SK-N-SH (cell line): ENCODE measurements around the gene PMM2. TPM values are rescaled to one million over a fixed set of nuclear protein-coding genes. Genes with fewer than 3 reads are reported as not detected.

Experiments used
- CTCF ChIA-PET: fragments of 300-600, 350-600 bp; formaldehyde crosslinking; extraction: SDS; loops from one replicate; lab custom pipeline; 2021; lab: Yijun Ruan, JAX
- POLR2A ChIA-PET: fragments of 350-600 bp; sonication (Branson Sonifier 250); formaldehyde crosslinking; extraction: SDS; loops from one replicate; lab custom pipeline; 2020; ENCODE audit warnings: antibody characterized with exemption, inconsistent platforms; lab: Yijun Ruan, JAX
- DNase-seq: peaks from one replicate; pipeline ENCODE4 v3.0.0; 2012
- H2AFZ ChIP-seq: fragments of 200-600 bp; sonication (generic); 2 replicates; pipeline ENCODE4 v1.8.1; 2016; ENCODE audit warnings: antibody characterized with exemption, mild to moderate bottlenecking, low read depth
- H3F3A ChIP-seq: fragments of 200-600 bp; sonication (generic); replicated peaks from 2 replicates; pipeline ENCODE3; 2016; ENCODE audit warnings: antibody characterized with exemption, mild to moderate bottlenecking; ENCODE audit not compliant: insufficient read depth
- H3K27ac ChIP-seq, 2 experiments: fragments of 200-500 bp in 1 of 2; fragments of 200-600 bp in 1 of 2; sonication (Bioruptor generic) in 1 of 2; sonication (generic), shearing (Covaris generic) in 1 of 2; 2 replicates each; pipeline versions ENCODE4 v1.5.1 to v1.6.1; 2014 to 2016; ENCODE audit warnings: low read depth in 2 of 2, inconsistent platforms in 1 of 2, low read length in 1 of 2, mild to moderate bottlenecking in 1 of 2, mixed read lengths in 1 of 2
- H3K27me3 ChIP-seq: fragments of 200-600 bp; sonication (generic), shearing (Covaris generic); 2 replicates; pipeline ENCODE4 v1.6.1; 2016; ENCODE audit warnings: mixed run types; ENCODE audit not compliant: insufficient read depth
- H3K36me3 ChIP-seq, 2 experiments: fragments of 200-500 bp in 1 of 2; fragments of 200-600 bp in 1 of 2; sonication (Bioruptor generic) in 1 of 2; sonication (generic) in 1 of 2; replicated peaks in 1 of 2; 2 replicates each; pipeline versions ENCODE3 to v1.5.1; 2014 to 2016; ENCODE audit warnings: low read length in 1 of 2, mild to moderate bottlenecking in 1 of 2; ENCODE audit not compliant: insufficient read depth in 2 of 2, control insufficient read depth in 1 of 2
- H3K4me1 ChIP-seq, 2 experiments: fragments of 200-500 bp in 1 of 2; fragments of 200-600 bp in 1 of 2; sonication (Bioruptor generic) in 1 of 2; sonication (generic), shearing (Covaris generic) in 1 of 2; 2 replicates each; pipeline versions ENCODE4 v1.5.1 to v1.6.1; 2014 to 2016; ENCODE audit warnings: low read depth in 1 of 2, low read length in 1 of 2, mixed run types in 1 of 2; ENCODE audit not compliant: insufficient read depth in 2 of 2, control insufficient read depth in 1 of 2
- H3K4me2 ChIP-seq: fragments of 200-600 bp; sonication (generic), shearing (Covaris generic); 2 replicates; pipeline ENCODE4 v1.6.1; 2017; ENCODE audit warnings: mixed run types
- H3K4me3 ChIP-seq, 2 experiments: fragments of 200-500 bp in 1 of 2; fragments of 200-600 bp in 1 of 2; sonication (Bioruptor generic) in 1 of 2; sonication (generic), shearing (Covaris generic) in 1 of 2; 2 replicates each; pipeline versions ENCODE4 v1.5.1 to v1.8.1; 2014 to 2016; ENCODE audit warnings: low read depth in 2 of 2, inconsistent platforms in 1 of 2, low read length in 1 of 2, mild to moderate bottlenecking in 1 of 2, mixed read lengths in 1 of 2, moderate library complexity in 1 of 2
- H3K79me2 ChIP-seq: fragments of 200-600 bp; sonication (generic); 2 replicates; pipeline ENCODE4 v1.8.1; 2017; ENCODE audit warnings: mild to moderate bottlenecking; ENCODE audit not compliant: insufficient read depth
- H3K9ac ChIP-seq: fragments of 200-600 bp; sonication (generic); 2 replicates; pipeline ENCODE4 v1.6.1; 2017; ENCODE audit warnings: mixed run types
- H3K9me2 ChIP-seq: fragments of 200-600 bp; sonication (generic); 2 replicates; pipeline ENCODE4 v1.6.1; 2017; ENCODE audit warnings: mixed run types
- H3K9me3 ChIP-seq: fragments of 200-600 bp; sonication (generic); 2 replicates; pipeline ENCODE4 v1.6.1; 2017; ENCODE audit warnings: mixed run types, mild to moderate bottlenecking, moderate library complexity
- H4K20me1 ChIP-seq: fragments of 200-600 bp; sonication (generic); 2 replicates; pipeline ENCODE4 v1.6.1; 2017; ENCODE audit warnings: mild to moderate bottlenecking, mixed run types; ENCODE audit not compliant: insufficient read depth
- FOXM1 ChIP-seq: IDR thresholded peaks from 2 replicates; pipeline ENCODE4 v1.4.0; 2012; ENCODE audit warnings: low read depth, mild to moderate bottlenecking
- MXI1 ChIP-seq: IDR thresholded peaks from 2 replicates; pipeline ENCODE4 v1.6.1; 2012; ENCODE audit warnings: mild to moderate bottlenecking, low read depth, low read length, improper control_type of control experiment
- POLR2AphosphoS5 ChIP-seq: IDR thresholded peaks from 2 replicates; pipeline ENCODE4 v1.6.1; 2012; ENCODE audit warnings: low read depth, low read length
- RCOR1 ChIP-seq: fragments of 150-350 bp; IDR thresholded peaks from 2 replicates; pipeline ENCODE4 v1.6.1; 2017; ENCODE audit warnings: antibody characterized with exemption, low read length
- SMC3 ChIP-seq: IDR thresholded peaks from 2 replicates; pipeline ENCODE4 v1.6.1; 2012; ENCODE audit warnings: low read depth, low read length, improper control_type of control experiment
- TCF12 ChIP-seq: IDR thresholded peaks from 2 replicates; pipeline ENCODE4 v1.4.0; 2012
- ZBTB33 ChIP-seq: IDR thresholded peaks from 2 replicates; pipeline ENCODE4 v1.4.0; 2012; ENCODE audit warnings: low read depth, borderline replicate concordance
- WGBS: methylation state at CpG from one replicate; pipeline ENCODE4 v1.1.6; 2017; ENCODE audit warnings: low lambda C conversion rate; 5-methylcytosine and 5-hydroxymethylcytosine counted together
- polyA plus RNA-seq, 3 experiments: library from polyadenylated mRNA; depleted of rRNA; stranded (reverse); fragments of >200 nt; gene quantifications; 2 replicates each; pipeline ENCODE4 v1.2.3, GENCODE V29; 2012
- TF ChIP-seq, protein P1 (sequence below): IDR thresholded peaks from 2 replicates; pipeline ENCODE4 v1.4.0; 2012; ENCODE audit warnings: low read depth
- TF ChIP-seq, protein P2 (sequence below): fragments of 200-600 bp; sonication (generic); IDR thresholded peaks from 2 replicates; pipeline ENCODE4 v1.6.1; 2017; ENCODE audit warnings: antibody characterized with exemption, mild to moderate bottlenecking, moderate library complexity

Gene PMM2
- polyA plus RNA-seq, 1 of the 3 experiments (the other 2 are of a cell fraction): 24.3 TPM

GRCh38 chr16:8812162-8812843 is 14.7 kb downstream of the PMM2 start:
- Histone ChIP-seq H3K27me3 (no peaks in the 10 kb centered on the region), H3K4me1 (peaks cover 0 to 36% of the 10 kb centered on the region in 2 experiments; a peak in 1 of 4 replicates), H3K36me3 (peaks cover 76 to 77% of the 10 kb centered on the region in 2 experiments), H3K4me2 (no peak overlapping the region)
- POLR2A ChIA-PET: no interaction called here
- no peak for TF ChIP-seq ZBTB33
- peak; percentile 28; the same call in 1 of the 2 replicates for TF ChIP-seq MXI1
- TF ChIP-seq, all 33 proteins: peak for 1
- no peak overlapping the region for H3K9ac ChIP-seq
- no peak overlapping the region for H2AFZ ChIP-seq
- no peaks in the 10 kb centered on the region for H3K9me3 ChIP-seq
- no peaks in the 10 kb centered on the region for H3K9me2 ChIP-seq
- peaks cover 41% of the 10 kb centered on the region for H3K79me2 ChIP-seq
- WGBS: 68% methylated on average over 12 of the region's 12 CpGs
- CTCF ChIA-PET: interaction anchor here (1.0 to 1.4 kb wide), 3 partner anchors 10 to 21 kb away, joined by 3 to 7 read pairs (median 3); partner anchors contain the start of genes PMM2 and TMEM186
- peaks cover 3% of the 10 kb centered on the region for H3F3A ChIP-seq
- H4K20me1 ChIP-seq: 0 out of 2 replicates have a peak, but pooled peaks cover 8% of the 10 kb centered on the region
- H3K27ac ChIP-seq: peak overlapping the region in 1 of 2 experiments; percentile 67; a peak in 2 of 4 replicates
- H3K4me3 ChIP-seq: no peak overlapping the region
- no peak for DNase-seq

DNA sequence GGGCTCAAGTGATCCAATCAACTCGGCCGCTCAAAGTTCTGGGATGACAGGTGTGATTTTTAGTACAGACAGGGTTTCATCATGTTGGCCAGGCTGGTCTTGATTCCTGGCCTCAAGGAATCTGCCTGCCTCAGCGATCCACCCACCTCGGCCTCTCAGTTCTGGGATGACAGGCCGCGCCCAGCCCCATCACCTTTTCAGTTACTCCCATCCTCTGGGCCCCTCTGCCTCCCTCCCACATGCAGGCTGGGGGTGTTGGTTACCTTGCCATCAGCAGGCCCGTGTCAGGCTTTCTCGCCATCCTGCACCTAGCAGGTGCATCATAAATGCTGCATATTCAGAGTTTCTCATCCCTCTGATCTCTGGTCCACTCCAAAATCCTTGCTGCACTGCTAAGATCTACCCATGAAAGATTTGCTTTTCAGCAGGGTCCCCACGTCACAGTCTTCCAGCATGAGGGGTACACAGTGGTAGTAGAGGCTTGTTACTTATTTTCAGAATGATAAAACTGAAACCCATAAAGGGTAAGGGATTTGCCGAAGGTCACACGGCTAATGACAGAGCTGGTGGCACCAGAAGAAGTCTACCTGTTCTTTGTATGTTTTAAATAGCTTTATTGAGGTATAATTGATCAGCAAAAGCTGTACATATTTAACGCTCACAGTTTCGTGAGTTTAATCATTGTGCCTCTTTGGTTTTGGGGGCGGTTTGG is 16.6 kb downstream of the PMM2 start:
- no peak overlapping the region for H3K4me2 ChIP-seq
- POLR2A ChIA-PET: interaction anchor here (0.8 kb wide), 1 partner anchor 17 kb away, joined by 3 read pairs; the partner anchor contains the start of gene TMEM186
- H3K9ac ChIP-seq: no peak overlapping the region
- H4K20me1 ChIP-seq: 0 out of 2 replicates have a peak, but pooled peaks cover 6% of the 10 kb centered on the region
- no peaks in the 10 kb centered on the region for H3K9me3 ChIP-seq
- WGBS: 96% methylated on average over 14 of the region's 14 CpGs
- H3K4me3 ChIP-seq: no peak overlapping the region
- H3K27ac ChIP-seq: no peak overlapping the region
- TF ChIP-seq, protein P1, sequence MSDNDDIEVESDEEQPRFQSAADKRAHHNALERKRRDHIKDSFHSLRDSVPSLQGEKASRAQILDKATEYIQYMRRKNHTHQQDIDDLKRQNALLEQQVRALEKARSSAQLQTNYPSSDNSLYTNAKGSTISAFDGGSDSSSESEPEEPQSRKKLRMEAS: no peak
- TF ChIP-seq, protein P2, sequence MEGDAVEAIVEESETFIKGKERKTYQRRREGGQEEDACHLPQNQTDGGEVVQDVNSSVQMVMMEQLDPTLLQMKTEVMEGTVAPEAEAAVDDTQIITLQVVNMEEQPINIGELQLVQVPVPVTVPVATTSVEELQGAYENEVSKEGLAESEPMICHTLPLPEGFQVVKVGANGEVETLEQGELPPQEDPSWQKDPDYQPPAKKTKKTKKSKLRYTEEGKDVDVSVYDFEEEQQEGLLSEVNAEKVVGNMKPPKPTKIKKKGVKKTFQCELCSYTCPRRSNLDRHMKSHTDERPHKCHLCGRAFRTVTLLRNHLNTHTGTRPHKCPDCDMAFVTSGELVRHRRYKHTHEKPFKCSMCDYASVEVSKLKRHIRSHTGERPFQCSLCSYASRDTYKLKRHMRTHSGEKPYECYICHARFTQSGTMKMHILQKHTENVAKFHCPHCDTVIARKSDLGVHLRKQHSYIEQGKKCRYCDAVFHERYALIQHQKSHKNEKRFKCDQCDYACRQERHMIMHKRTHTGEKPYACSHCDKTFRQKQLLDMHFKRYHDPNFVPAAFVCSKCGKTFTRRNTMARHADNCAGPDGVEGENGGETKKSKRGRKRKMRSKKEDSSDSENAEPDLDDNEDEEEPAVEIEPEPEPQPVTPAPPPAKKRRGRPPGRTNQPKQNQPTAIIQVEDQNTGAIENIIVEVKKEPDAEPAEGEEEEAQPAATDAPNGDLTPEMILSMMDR: no peak
- TF ChIP-seq FOXM1 (no peak), ZBTB33 (no peak), RCOR1 (no peak), POLR2AphosphoS5 (no peak), TCF12 (no peak), SMC3 (no peak)
- peaks cover 3% of the 10 kb centered on the region for H3F3A ChIP-seq
- H3K27me3 ChIP-seq: no peaks in the 10 kb centered on the region
- peaks cover 0 to 25% of the 10 kb centered on the region in 2 experiments; a peak in 1 of 4 replicates for H3K4me1 ChIP-seq
- H3K79me2 ChIP-seq: peaks cover 37% of the 10 kb centered on the region; the same call in 1 of the 2 replicates
- H3K36me3 ChIP-seq: peaks cover 76% of the 10 kb centered on the region in 2 experiments
- CTCF ChIA-PET: no interaction called here
- H3K9me2 ChIP-seq: no peaks in the 10 kb centered on the region
- H2AFZ ChIP-seq: no peak overlapping the region
- DNase-seq: no peak
